ENCODE results near the gene HIVEP3. TPM values are rescaled to one million over a fixed set of nuclear protein-coding genes. Genes with fewer than 3 reads are reported as not detected.
A peak's percentile ranks its signal among the peaks of the same experiment; 100 is the strongest.

Gene HIVEP3
- total and polyA plus RNA-seq, 2 donors (not counting 1 experiment from before 2014, with no cell fraction given): 2.0 to 5.1 TPM

DNA sequence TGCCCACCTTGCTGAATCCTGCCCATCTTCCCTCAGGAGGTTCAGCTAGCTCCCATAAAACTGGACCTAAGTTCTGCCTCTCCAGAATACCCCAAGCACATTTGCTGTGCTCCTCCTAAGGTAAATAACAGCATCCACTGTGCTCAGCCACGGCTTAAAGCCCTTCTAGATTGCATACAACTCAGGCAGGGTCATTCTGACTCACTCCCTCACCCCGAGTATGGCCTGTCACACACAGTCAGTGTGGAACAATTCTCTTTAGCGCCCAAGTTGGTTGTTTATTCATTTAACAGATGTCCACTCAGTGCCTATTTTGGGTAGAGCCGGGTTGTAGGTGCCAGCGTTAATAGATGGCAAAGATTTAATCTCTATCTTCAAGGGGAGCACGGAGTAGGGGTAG lies 286.8 kb downstream of the HIVEP3 start:
- H3K27me3 Mint-ChIP-seq: no peaks in the 10 kb centered on the region
- POLR2A ChIA-PET: no interaction called here

DNA sequence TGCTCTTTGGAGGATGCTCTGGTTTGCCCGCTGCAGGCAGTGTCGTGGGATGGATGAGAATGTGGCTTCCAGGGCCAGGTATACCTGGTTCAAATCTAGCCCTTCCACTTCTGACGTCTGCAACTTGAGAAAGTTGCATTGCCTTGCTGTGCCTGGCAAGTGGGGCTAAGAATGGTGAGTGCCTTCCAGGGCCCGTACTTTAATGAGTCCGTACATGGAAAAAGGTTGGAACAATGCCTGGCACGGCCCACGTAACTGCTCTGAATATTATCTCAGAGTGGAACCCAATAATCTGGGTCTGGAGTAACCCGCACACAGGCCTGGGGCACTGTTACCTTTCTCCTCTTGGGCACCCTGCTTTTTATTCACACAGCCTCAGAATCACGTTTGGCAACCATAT lies 287.6 kb downstream of the HIVEP3 start:
- H3K4me3 ChIP-seq (ENCODE audit: control extremely low read depth in 1 of 5, extremely low read depth in 1 of 5, insufficient read depth in 1 of 5, low read depth in 2 of 5, low read length in 4 of 5): no peak overlapping the region
- H3K9me3 ChIP-seq (ENCODE audit: control extremely low read depth in 1 of 3, control insufficient read depth in 2 of 3, insufficient read depth in 1 of 3, low read length in 2 of 3): no peaks in the 10 kb centered on the region
- H2AFZ ChIP-seq (ENCODE audit: insufficient read depth, low read depth, low read length, poor library complexity, severe bottlenecking): no peak overlapping the region
- ChIA-PET POLR2A (no interaction called here), CTCF (interaction anchor here (0.9 kb wide), 1 partner anchor 57 kb away, joined by 3 read pairs; no protein-coding TSS in a partner anchor)
- Mint-ChIP-seq H3K9me3 (ENCODE audit: insufficient read depth) (no peaks in the 10 kb centered on the region), H3K27me3 (no peaks in the 10 kb centered on the region), H3K4me1 (peaks cover 40% of the 10 kb centered on the region), H3K27ac (peak overlapping the region; percentile 57), H3K4me3 (no peak overlapping the region)
- no peak for DNase-seq
- no peak overlapping the region for H3K4me2 ChIP-seq (replicated peaks; ENCODE audit: low read depth, low read length, poor library complexity, severe bottlenecking)
- H3K79me2 ChIP-seq (ENCODE audit: control insufficient read depth, insufficient read depth, low read length): peaks cover 85% of the 10 kb centered on the region
- H3K36me3 ChIP-seq (replicated peaks in 1 of 2; ENCODE audit: control extremely low read depth in 1 of 2, control insufficient read depth in 1 of 2, extremely low read depth in 1 of 2, insufficient read depth in 2 of 2, low read length in 1 of 2): peaks cover 0 to 7% of the 10 kb centered on the region in 2 experiments
- H3K4me1 ChIP-seq (ENCODE audit: control insufficient read depth in 2 of 2, insufficient read depth in 2 of 2, low read length in 2 of 2): peaks cover 0 to 10% of the 10 kb centered on the region in 2 donors
- WGBS (ENCODE audit: insufficient coverage): 100% methylated on average over 9 of the region's 9 CpGs
- no peak overlapping the region for H3K9ac ChIP-seq (ENCODE audit: low read length)
- no peak overlapping the region for H3K27ac ChIP-seq (ENCODE audit: low read length in 2 of 2)
- H3K27me3 ChIP-seq (replicated peaks in 1 of 4; ENCODE audit: control extremely low read depth in 1 of 4, control insufficient read depth in 3 of 4, insufficient read depth in 4 of 4, low read length in 3 of 4): no peaks in the 10 kb centered on the region
- ATAC-seq (ENCODE audit: low read depth): no peak
- no peaks in the 10 kb centered on the region for H4K20me1 ChIP-seq (ENCODE audit: control insufficient read depth, insufficient read depth, low read length, poor library complexity, severe bottlenecking)
- TF ChIP-seq, protein P1, sequence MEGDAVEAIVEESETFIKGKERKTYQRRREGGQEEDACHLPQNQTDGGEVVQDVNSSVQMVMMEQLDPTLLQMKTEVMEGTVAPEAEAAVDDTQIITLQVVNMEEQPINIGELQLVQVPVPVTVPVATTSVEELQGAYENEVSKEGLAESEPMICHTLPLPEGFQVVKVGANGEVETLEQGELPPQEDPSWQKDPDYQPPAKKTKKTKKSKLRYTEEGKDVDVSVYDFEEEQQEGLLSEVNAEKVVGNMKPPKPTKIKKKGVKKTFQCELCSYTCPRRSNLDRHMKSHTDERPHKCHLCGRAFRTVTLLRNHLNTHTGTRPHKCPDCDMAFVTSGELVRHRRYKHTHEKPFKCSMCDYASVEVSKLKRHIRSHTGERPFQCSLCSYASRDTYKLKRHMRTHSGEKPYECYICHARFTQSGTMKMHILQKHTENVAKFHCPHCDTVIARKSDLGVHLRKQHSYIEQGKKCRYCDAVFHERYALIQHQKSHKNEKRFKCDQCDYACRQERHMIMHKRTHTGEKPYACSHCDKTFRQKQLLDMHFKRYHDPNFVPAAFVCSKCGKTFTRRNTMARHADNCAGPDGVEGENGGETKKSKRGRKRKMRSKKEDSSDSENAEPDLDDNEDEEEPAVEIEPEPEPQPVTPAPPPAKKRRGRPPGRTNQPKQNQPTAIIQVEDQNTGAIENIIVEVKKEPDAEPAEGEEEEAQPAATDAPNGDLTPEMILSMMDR (IDR thresholded peaks at IDR 0.05): no peak
- no peak for TF ChIP-seq EZH2 (IDR thresholded peaks at IDR 0.05; ENCODE audit: borderline replicate concordance, insufficient read depth, low read depth, low read length, poor library complexity, severe bottlenecking)
- intact Hi-C loops (cut with micrococcal nuclease): no loop called here

More for the DNA sequence above, 286.8 kb downstream of the HIVEP3 start:
- Histone ChIP-seq H3K27ac (ENCODE audit: low read length in 2 of 2) (no peak overlapping the region), H3K79me2 (ENCODE audit: control insufficient read depth, insufficient read depth, low read length) (peaks cover 77% of the 10 kb centered on the region), H3K4me3 (ENCODE audit: control extremely low read depth in 1 of 5, extremely low read depth in 1 of 5, insufficient read depth in 1 of 5, low read depth in 2 of 5, low read length in 4 of 5) (no peak overlapping the region), H3K4me2 (replicated peaks; ENCODE audit: low read depth, low read length, poor library complexity, severe bottlenecking) (no peak overlapping the region), H3K9me3 (ENCODE audit: control extremely low read depth in 1 of 3, control insufficient read depth in 2 of 3, insufficient read depth in 1 of 3, low read length in 2 of 3) (no peaks in the 10 kb centered on the region), H3K27me3 (replicated peaks in 1 of 4; ENCODE audit: control extremely low read depth in 1 of 4, control insufficient read depth in 3 of 4, insufficient read depth in 4 of 4, low read length in 3 of 4) (no peaks in the 10 kb centered on the region), H4K20me1 (ENCODE audit: control insufficient read depth, insufficient read depth, low read length, poor library complexity, severe bottlenecking) (no peaks in the 10 kb centered on the region), H2AFZ (ENCODE audit: insufficient read depth, low read depth, low read length, poor library complexity, severe bottlenecking) (no peak overlapping the region), H3K36me3 (replicated peaks in 1 of 2; ENCODE audit: control extremely low read depth in 1 of 2, control insufficient read depth in 1 of 2, extremely low read depth in 1 of 2, insufficient read depth in 2 of 2, low read length in 1 of 2) (peaks cover 0 to 6% of the 10 kb centered on the region in 2 experiments), H3K9ac (ENCODE audit: low read length) (no peak overlapping the region), H3K4me1 (ENCODE audit: control insufficient read depth in 2 of 2, insufficient read depth in 2 of 2, low read length in 2 of 2) (peaks cover 2 to 9% of the 10 kb centered on the region in 2 donors)
- ATAC-seq (ENCODE audit: low read depth) (no peak), DNase-seq (no peak)
- Mint-ChIP-seq H3K4me1 (peaks cover 37% of the 10 kb centered on the region), H3K9me3 (ENCODE audit: insufficient read depth) (no peaks in the 10 kb centered on the region), H3K27ac (peak overlapping the region; percentile 57), H3K4me3 (no peak overlapping the region)
- no peak for TF ChIP-seq EZH2 (IDR thresholded peaks at IDR 0.05; ENCODE audit: borderline replicate concordance, insufficient read depth, low read depth, low read length, poor library complexity, severe bottlenecking)
- TF ChIP-seq, protein P1 (IDR thresholded peaks at IDR 0.05): no peak
- CTCF ChIA-PET: no interaction called here
- WGBS (ENCODE audit: insufficient coverage): 95% methylated on average over 4 of the region's 6 CpGs
- intact Hi-C loops (cut with micrococcal nuclease): no loop called here
